IMR-90 (cell line): ENCODE results near the gene STX4. TPM values are rescaled to one million over a fixed set of nuclear protein-coding genes. Genes with fewer than 3 reads are reported as not detected.

ENCODE experiments used
- ATAC-seq: fragments of 200-7000 bp; cut with Tn5 transposase; 2 replicates; pipeline ENCODE4 v1.9.1; 2020; ENCODE audit warnings: low read depth, mild to moderate bottlenecking, moderate library complexity
- BruUV-seq: library from RNA; stranded (reverse); fragments of 400-500 nt; replicated peaks from 2 replicates; lab custom pipeline; 2021; lab: Mats Ljungman, UMichigan
- CTCF ChIA-PET: fragments of 300-600 bp; formaldehyde crosslinking; extraction: SDS; loops from one replicate; lab custom pipeline; 2021; ENCODE audit warnings: antibody characterized with exemption; lab: Yijun Ruan, JAX
- POLR2A ChIA-PET: fragments of 300-600 bp; sonication (Branson Sonifier 250); formaldehyde crosslinking; loops from one replicate; lab custom pipeline; 2022; ENCODE audit warnings: antibody characterized with exemption; ENCODE audit not compliant: unreplicated experiment; lab: Charles Lee
- DNase-seq: peaks from one replicate; pipeline ENCODE4 v3.0.0; 2013
- H2AFZ ChIP-seq: replicated peaks from 2 replicates; pipeline ENCODE3; 2013; ENCODE audit warnings: low read length, mild to moderate bottlenecking; ENCODE audit not compliant: poor library complexity
- H2AK5ac ChIP-seq: 2 replicates; pipeline ENCODE4 v1.6.1; 2013; ENCODE audit warnings: low read depth, low read length, inconsistent platforms
- H2AK9ac ChIP-seq: replicated peaks from 2 replicates; pipeline ENCODE3; 2013; ENCODE audit warnings: mild to moderate bottlenecking, low read depth, low read length, moderate library complexity; ENCODE audit not compliant: poor library complexity
- H2BK120ac ChIP-seq: 2 replicates; pipeline ENCODE4 v1.6.1; 2013; ENCODE audit warnings: low read depth, low read length, inconsistent platforms
- H2BK15ac ChIP-seq: 3 replicates; pipeline ENCODE4 v1.6.1; 2013; ENCODE audit warnings: low read depth, low read length, inconsistent platforms
- H2BK20ac ChIP-seq: 2 replicates; pipeline ENCODE4 v1.6.1; 2013; ENCODE audit warnings: low read depth, mild to moderate bottlenecking, inconsistent platforms, low read length, moderate library complexity
- H2BK5ac ChIP-seq: 2 replicates; pipeline ENCODE4 v1.6.1; 2013; ENCODE audit warnings: mild to moderate bottlenecking, low read depth, low read length, inconsistent platforms; ENCODE audit not compliant: poor library complexity, severe bottlenecking
- H3K14ac ChIP-seq: replicated peaks from 2 replicates; pipeline ENCODE4 v1.6.1; 2013; ENCODE audit warnings: low read depth, low read length, inconsistent platforms
- H3K18ac ChIP-seq: 2 replicates; pipeline ENCODE4 v1.6.1; 2013; ENCODE audit warnings: low read depth, low read length, control low read depth
- H3K23ac ChIP-seq: 2 replicates; pipeline ENCODE4 v1.6.1; 2013; ENCODE audit warnings: low read depth, low read length, inconsistent platforms
- H3K27ac ChIP-seq: 2 replicates; pipeline ENCODE4 v1.5.1; 2013; ENCODE audit warnings: mild to moderate bottlenecking, control low read depth, low read length; ENCODE audit not compliant: insufficient read depth
- H3K27me3 ChIP-seq: 2 replicates; pipeline ENCODE4 v1.6.1; 2013; ENCODE audit warnings: low read length; ENCODE audit not compliant: control insufficient read depth, insufficient read depth
- H3K36me3 ChIP-seq: 2 replicates; pipeline ENCODE4 v1.6.1; 2013; ENCODE audit warnings: low read length, mixed read lengths; ENCODE audit not compliant: control insufficient read depth, insufficient read depth
- H3K4ac ChIP-seq: 2 replicates; pipeline ENCODE4 v1.6.1; 2013; ENCODE audit warnings: low read depth, low read length, inconsistent platforms
- H3K4me1 ChIP-seq: 2 replicates; pipeline ENCODE4 v1.6.1; 2013; ENCODE audit warnings: low read length, mixed read lengths; ENCODE audit not compliant: control insufficient read depth, insufficient read depth
- H3K4me2 ChIP-seq: 2 replicates; pipeline ENCODE4 v1.6.1; 2013; ENCODE audit warnings: low read depth, mild to moderate bottlenecking, control low read depth, low read length, moderate library complexity
- H3K4me3 ChIP-seq: 2 replicates; pipeline ENCODE4 v1.5.1; 2013; ENCODE audit warnings: low read depth, mild to moderate bottlenecking, control low read depth, low read length, moderate library complexity; ENCODE audit not compliant: insufficient read depth
- H3K56ac ChIP-seq: 2 replicates; pipeline ENCODE4 v1.6.1; 2013; ENCODE audit warnings: low read length, inconsistent platforms; ENCODE audit not compliant: insufficient read depth; ENCODE audit errors: extremely low read depth
- H3K79me1 ChIP-seq, 2 experiments: 2 replicates each; pipeline ENCODE4 v1.6.1; 2013; ENCODE audit warnings: low read length in 2 of 2, inconsistent platforms in 1 of 2, low read depth in 1 of 2
- H3K9ac ChIP-seq: 2 replicates; pipeline ENCODE4 v1.6.1; 2013; ENCODE audit warnings: low read depth, low read length, control low read depth
- H3K9me1 ChIP-seq: 2 replicates; pipeline ENCODE4 v1.6.1; 2013; ENCODE audit warnings: low read length, inconsistent platforms; ENCODE audit not compliant: insufficient read depth
- H3K9me3 ChIP-seq: 2 replicates; pipeline ENCODE4 v1.6.1; 2013; ENCODE audit warnings: low read length; ENCODE audit not compliant: control insufficient read depth, insufficient read depth
- H4K20me1 ChIP-seq: 2 replicates; pipeline ENCODE4 v1.6.1; 2013; ENCODE audit warnings: low read length, inconsistent platforms; ENCODE audit not compliant: insufficient read depth
- H4K5ac ChIP-seq: 2 replicates; pipeline ENCODE4 v1.6.1; 2013; ENCODE audit warnings: mild to moderate bottlenecking, low read depth, low read length, control low read depth
- H4K8ac ChIP-seq, 2 experiments: 2 replicates each; pipeline ENCODE4 v1.6.1; 2013; ENCODE audit warnings: low read depth in 2 of 2, low read length in 2 of 2, control low read depth in 1 of 2, inconsistent platforms in 1 of 2
- H4K91ac ChIP-seq: 2 replicates; pipeline ENCODE4 v1.6.1; 2013; ENCODE audit warnings: low read depth, low read length, inconsistent platforms; ENCODE audit not compliant: insufficient read depth
- CEBPB ChIP-seq: IDR thresholded peaks from 2 replicates; pipeline ENCODE4 v1.6.1; 2012; ENCODE audit warnings: low read depth, low read length, improper control_type of control experiment
- FOS ChIP-seq: fragments of 150-350 bp; IDR thresholded peaks from 2 replicates; pipeline ENCODE4 v1.6.1; 2016; ENCODE audit warnings: low read depth, low read length
- MAZ ChIP-seq: IDR thresholded peaks from 2 replicates; pipeline ENCODE4 v1.6.1; 2012; ENCODE audit warnings: low read depth, mild to moderate bottlenecking, low read length, improper control_type of control experiment, moderate library complexity, borderline replicate concordance
- MXI1 ChIP-seq: IDR thresholded peaks from 2 replicates; pipeline ENCODE4 v1.6.1; 2012; ENCODE audit warnings: low read depth, mild to moderate bottlenecking, low read length, moderate library complexity, borderline replicate concordance
- NFE2L2 ChIP-seq: fragments of 150-350 bp; IDR thresholded peaks from 2 replicates; pipeline ENCODE4 v1.6.1; 2016; ENCODE audit warnings: low read depth, mild to moderate bottlenecking, low read length
- RAD21 ChIP-seq: IDR thresholded peaks from 2 replicates; pipeline ENCODE4 v1.6.1; 2012; ENCODE audit warnings: low read length, improper control_type of control experiment
- RFX5 ChIP-seq: IDR thresholded peaks from 2 replicates; pipeline ENCODE4 v1.8.0; 2012; ENCODE audit warnings: low read depth, mild to moderate bottlenecking, low read length, moderate library complexity
- WGBS, 2 experiments: methylation state at CpG; one replicate each; pipeline versions ENCODE4 v1.1.5 to v1.1.7; 2013; ENCODE audit warnings: missing lambda C conversion rate in 2 of 2; ENCODE audit not compliant: insufficient read length in 1 of 2; ENCODE audit errors: extremely low coverage in 2 of 2; 5-methylcytosine and 5-hydroxymethylcytosine counted together
- dilution Hi-C: fragments of 300-500 bp; cut with HindIII; formaldehyde crosslinking; loops from one replicate; pipeline ENCODE4 v1.14.3; 2018; ENCODE audit warnings: low sequenced_read_pairs; ENCODE audit not compliant: unreplicated experiment
- in situ Hi-C: fragments of 300-500 bp; cut with MboI; formaldehyde crosslinking; loops from 3 replicates; pipeline ENCODE4 v1.14.3; 2019; ENCODE audit warnings: low sequenced_read_pairs, inconsistent platforms, mixed read lengths
- intact Hi-C: fragments of 100-400 bp; cut with micrococcal nuclease; formaldehyde crosslinking; loops from 2 replicates; pipeline ENCODE4 v1.10.0; 2022
- polyA plus RNA-seq, 3 experiments: library from polyadenylated mRNA; depleted of rRNA; stranded (reverse); fragments of >200 nt; gene quantifications; 2 replicates each; pipeline ENCODE4 v1.2.3, GENCODE V29; 2012; ENCODE audit warnings: low replicate concordance in 1 of 3
- total RNA-seq: library from RNA; depleted of rRNA; stranded (reverse); fragments of >200 nt; gene quantifications from 2 replicates; pipeline ENCODE4 v1.2.3, GENCODE V29; 2012
- TF ChIP-seq, protein P1 (sequence below): conservative IDR thresholded peaks from 2 replicates; pipeline ENCODE4 v1.5.1; 2012; ENCODE audit warnings: mild to moderate bottlenecking, low read depth, low read length, improper control_type of control experiment
- TF ChIP-seq, protein P2 (sequence below): fragments of 150-350 bp; IDR thresholded peaks from 2 replicates; pipeline ENCODE4 v1.6.1; 2017; ENCODE audit warnings: mild to moderate bottlenecking, antibody characterized with exemption, low read length, low read depth

STX4 gene
- total and polyA plus RNA-seq, 2 of the 4 experiments (the other 2 are of a cell fraction): 23.5 to 67.9 TPM

DNA sequence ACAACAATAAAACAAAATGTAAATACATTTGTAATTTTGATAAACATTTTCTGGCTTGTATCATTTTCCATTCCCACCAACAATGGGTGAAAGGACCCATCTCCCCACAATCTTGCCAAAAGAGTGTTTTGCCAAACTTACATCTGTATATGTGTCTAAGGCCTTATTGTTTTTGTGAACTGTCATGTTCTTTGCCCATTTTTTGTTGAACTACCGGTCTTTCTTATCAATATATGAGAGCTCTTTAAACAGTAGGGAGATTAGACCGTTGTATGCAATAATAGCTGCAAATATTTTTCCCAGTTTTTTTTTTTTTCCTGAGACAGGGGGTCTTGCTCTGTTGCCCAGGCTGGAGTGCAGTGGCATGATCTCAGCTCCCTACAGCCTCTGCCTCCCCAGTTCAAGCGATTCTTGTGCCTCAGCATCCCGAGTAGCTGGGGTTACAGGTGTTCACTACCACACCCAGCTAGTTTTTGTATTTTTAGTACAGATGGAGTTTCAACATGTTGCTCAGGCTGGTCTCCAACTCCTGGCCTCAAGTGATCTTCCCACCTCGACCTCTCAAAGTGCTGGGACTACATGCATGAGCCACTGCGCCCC is 9.6 kb upstream of the STX4 start:
- H2AK5ac ChIP-seq: no peak overlapping the region
- no TSS peak for BruUV-seq
- intact Hi-C loops: no loop called here

More for the DNA sequence above, 9.6 kb upstream of the STX4 start:
- in situ Hi-C loops: no loop called here
- Histone ChIP-seq H3K36me3 (no peaks in the 10 kb centered on the region), H3K56ac (no peak overlapping the region), H2BK5ac (no peak overlapping the region), H2AK9ac (no peak overlapping the region), H3K23ac (no peak overlapping the region), H4K8ac (no peak overlapping the region), H3K9ac (no peak overlapping the region), H3K4me3 (no peak overlapping the region), H4K20me1 (no peaks in the 10 kb centered on the region), H3K4me1 (no peaks in the 10 kb centered on the region), H3K18ac (no peak overlapping the region), H3K27ac (no peak overlapping the region), H3K4ac (no peak overlapping the region), H4K91ac (no peak overlapping the region), H3K14ac (no peak overlapping the region), H3K9me3 (no peaks in the 10 kb centered on the region), H4K5ac (no peak overlapping the region), H3K9me1 (no peaks in the 10 kb centered on the region), H2AFZ (no peak overlapping the region), H2BK120ac (no peak overlapping the region), H3K79me1 (no peaks in the 10 kb centered on the region), H2BK20ac (no peak overlapping the region), H2BK15ac (no peak overlapping the region), H3K4me2 (no peak overlapping the region), H3K27me3 (no peaks in the 10 kb centered on the region)
- ATAC-seq: no peak
- dilution Hi-C loops: no loop called here
- POLR2A ChIA-PET: no interaction called here
- no peak for DNase-seq
- TF ChIP-seq CEBPB (no peak), MAZ (no peak), FOS (no peak), RFX5 (no peak), MXI1 (no peak), RAD21 (no peak), NFE2L2 (no peak)
- TF ChIP-seq, protein P1, sequence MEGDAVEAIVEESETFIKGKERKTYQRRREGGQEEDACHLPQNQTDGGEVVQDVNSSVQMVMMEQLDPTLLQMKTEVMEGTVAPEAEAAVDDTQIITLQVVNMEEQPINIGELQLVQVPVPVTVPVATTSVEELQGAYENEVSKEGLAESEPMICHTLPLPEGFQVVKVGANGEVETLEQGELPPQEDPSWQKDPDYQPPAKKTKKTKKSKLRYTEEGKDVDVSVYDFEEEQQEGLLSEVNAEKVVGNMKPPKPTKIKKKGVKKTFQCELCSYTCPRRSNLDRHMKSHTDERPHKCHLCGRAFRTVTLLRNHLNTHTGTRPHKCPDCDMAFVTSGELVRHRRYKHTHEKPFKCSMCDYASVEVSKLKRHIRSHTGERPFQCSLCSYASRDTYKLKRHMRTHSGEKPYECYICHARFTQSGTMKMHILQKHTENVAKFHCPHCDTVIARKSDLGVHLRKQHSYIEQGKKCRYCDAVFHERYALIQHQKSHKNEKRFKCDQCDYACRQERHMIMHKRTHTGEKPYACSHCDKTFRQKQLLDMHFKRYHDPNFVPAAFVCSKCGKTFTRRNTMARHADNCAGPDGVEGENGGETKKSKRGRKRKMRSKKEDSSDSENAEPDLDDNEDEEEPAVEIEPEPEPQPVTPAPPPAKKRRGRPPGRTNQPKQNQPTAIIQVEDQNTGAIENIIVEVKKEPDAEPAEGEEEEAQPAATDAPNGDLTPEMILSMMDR: no peak
- TF ChIP-seq, protein P2, sequence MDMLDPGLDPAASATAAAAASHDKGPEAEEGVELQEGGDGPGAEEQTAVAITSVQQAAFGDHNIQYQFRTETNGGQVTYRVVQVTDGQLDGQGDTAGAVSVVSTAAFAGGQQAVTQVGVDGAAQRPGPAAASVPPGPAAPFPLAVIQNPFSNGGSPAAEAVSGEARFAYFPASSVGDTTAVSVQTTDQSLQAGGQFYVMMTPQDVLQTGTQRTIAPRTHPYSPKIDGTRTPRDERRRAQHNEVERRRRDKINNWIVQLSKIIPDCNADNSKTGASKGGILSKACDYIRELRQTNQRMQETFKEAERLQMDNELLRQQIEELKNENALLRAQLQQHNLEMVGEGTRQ: no peak
- CTCF ChIA-PET: interaction anchor here (0.6 kb wide), 1 partner anchor 209 kb away, joined by 4 read pairs; no protein-coding TSS in a partner anchor
- no CpG with 5 or more reads among the region's 6 CpGs for WGBS, 2 experiments
